GM21423 (cell line): Measurements from ENCODE around the gene TRIM49D2.
"Not testable (repeated sequence)": the region's sequence is repeated elsewhere in the genome, so short reads cannot be mapped to it uniquely, and the experiment has no call there.

ENCODE experiments used
- ATAC-seq: cut with Tn5 transposase; IDR thresholded peaks from one replicate; pipeline ENCODE4 v1.9.1; 2021; ENCODE audit warnings: mild to moderate bottlenecking, moderate library complexity; ENCODE audit not compliant: unreplicated experiment

The TRIM49D2 gene

GRCh38 chr11:89923764-89924163, at the start of gene TRIM49D2:
TSS of gene TRIM49D2 (plus strand) at chr11:89924064. CDS start at chr11:89926762, 2,698 bp downstream.
- ATAC-seq: not testable (repeated sequence)

- not testable (repeated sequence) for ATAC-seq
Measured at GRCh38 chr11:89877511-89877910, 46.4 kb upstream of the TRIM49D2 start.

- ATAC-seq: not testable (repeated sequence)
Measured at GRCh38 chr11:89893245-89893644, 30.6 kb upstream of the TRIM49D2 start.

- ATAC-seq: not testable (repeated sequence)
Measured at GRCh38 chr11:89900809-89901208, 23.1 kb upstream of the TRIM49D2 start.

GRCh38 chr11:89922195-89922660, 1.6 kb upstream of the TRIM49D2 start, which contains the start of gene TRIM49D1:
TSS of gene TRIM49D1 (minus strand) at chr11:89922245. CDS start at chr11:89917710, 4,535 bp downstream.
- ATAC-seq: no peak

GRCh38 chr11:89960833-89961232, 37.0 kb downstream of the TRIM49D2 start:
- not testable (repeated sequence) for ATAC-seq

GRCh38 chr11:89965737-89966136, 41.9 kb downstream of the TRIM49D2 start, which contains the start of gene TRIM64:
TSS of gene TRIM64 (plus strand) at chr11:89966037. CDS start at chr11:89968504, 2,467 bp downstream.
- not testable (repeated sequence) for ATAC-seq
